Measurements from ENCODE around the gene WNT11.

DNA sequence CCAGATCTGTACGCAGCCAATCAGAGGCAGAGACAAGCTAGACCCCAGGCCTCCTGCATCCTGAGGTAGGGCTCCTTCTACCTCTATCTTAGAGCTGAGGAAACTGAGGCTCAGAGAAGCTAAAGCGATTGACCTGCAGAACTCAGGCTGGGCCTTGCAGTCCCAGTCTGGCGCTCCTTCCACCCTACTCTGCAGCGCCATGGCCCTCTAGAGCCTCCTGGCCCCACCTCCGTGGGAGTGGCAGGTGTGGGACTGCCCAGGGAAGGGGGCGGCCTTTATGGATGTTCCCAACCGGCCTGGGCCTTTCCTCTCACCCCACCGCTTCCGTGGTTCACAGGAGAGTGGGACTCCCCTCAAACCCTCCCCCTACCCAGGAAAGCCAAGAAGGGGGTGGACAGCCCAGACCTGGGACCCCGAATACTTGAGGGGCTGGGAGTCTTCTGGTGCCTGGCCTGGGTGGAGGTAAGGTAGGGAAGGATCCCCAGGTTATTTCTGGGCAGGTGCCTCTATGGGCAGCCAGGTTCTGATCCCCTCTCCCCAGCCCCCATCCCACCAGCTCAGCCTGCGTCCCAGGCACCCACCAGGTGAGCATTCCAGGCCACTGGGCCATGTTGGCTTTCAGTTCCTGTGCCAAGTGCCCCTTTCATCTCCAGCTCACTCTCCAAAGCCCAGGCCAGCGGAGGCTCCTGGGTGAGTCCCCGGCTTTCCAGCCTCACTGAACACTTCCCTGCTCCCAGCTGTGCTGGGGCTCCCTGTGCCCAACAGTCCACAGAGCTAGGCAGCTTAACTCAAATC is 3.0 kb downstream of the WNT11 start:
- no peak for TF ChIP-seq EZH2phosphoT487 (IDR thresholded peaks at IDR 0.05; ENCODE audit: insufficient read depth, low read depth)
- TF ChIP-seq EZH2 (IDR thresholded peaks at IDR 0.05; ENCODE audit: insufficient read depth, poor library complexity, severe bottlenecking), result no peak

All from GM23248 (cell line).